HG02759 (cell line): ENCODE measurements around the gene C12orf43.

ENCODE experiments used
- ATAC-seq: cut with Tn5 transposase; IDR thresholded peaks from one replicate; pipeline ENCODE4 v1.9.1; 2021; ENCODE audit warnings: mild to moderate bottlenecking, moderate library complexity; ENCODE audit not compliant: unreplicated experiment

The C12orf43 gene

GRCh38 chr12:121000530-121000929 is 15.8 kb downstream of the C12orf43 start:
- ATAC-seq = no peak

GRCh38 chr12:120999191-121000120 is 16.8 kb downstream of the C12orf43 start:
- no peak for ATAC-seq

DNA sequence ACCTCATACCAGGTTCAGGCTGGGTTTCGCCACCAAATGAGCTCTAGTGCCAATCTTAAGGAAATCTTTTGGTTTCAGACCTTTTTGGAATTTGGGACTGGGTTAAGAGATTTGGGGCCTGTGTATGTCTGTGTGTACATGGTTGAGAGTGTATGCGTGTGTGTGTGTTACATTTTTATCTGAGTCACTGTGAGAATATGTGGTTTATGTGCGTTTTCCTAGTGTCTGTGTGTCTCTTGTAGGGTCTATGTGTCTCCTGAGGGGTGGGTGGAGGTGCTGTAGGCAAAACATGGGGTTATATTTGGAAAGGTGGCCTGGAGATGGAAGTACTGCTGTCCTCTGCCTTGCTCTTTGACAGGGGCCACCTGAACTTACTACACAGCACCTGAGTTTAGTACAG is 17.9 kb downstream of the C12orf43 start:
- no peak for ATAC-seq

DNA sequence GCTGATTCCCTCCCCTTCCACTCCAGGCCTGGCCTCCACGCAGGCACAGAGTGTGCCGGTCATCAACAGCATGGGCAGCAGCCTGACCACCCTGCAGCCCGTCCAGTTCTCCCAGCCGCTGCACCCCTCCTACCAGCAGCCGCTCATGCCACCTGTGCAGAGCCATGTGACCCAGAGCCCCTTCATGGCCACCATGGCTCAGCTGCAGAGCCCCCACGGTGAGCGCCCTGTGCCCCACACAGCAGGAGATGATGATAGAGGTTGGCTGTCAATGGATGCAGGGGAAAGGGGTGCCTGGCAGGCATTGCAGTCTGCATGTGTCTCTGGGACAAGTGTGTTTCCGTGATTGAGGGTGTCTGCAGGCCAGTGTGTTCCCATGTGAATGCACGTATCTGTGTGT is 18.8 kb downstream of the C12orf43 start:
- ATAC-seq = no peak

DNA sequence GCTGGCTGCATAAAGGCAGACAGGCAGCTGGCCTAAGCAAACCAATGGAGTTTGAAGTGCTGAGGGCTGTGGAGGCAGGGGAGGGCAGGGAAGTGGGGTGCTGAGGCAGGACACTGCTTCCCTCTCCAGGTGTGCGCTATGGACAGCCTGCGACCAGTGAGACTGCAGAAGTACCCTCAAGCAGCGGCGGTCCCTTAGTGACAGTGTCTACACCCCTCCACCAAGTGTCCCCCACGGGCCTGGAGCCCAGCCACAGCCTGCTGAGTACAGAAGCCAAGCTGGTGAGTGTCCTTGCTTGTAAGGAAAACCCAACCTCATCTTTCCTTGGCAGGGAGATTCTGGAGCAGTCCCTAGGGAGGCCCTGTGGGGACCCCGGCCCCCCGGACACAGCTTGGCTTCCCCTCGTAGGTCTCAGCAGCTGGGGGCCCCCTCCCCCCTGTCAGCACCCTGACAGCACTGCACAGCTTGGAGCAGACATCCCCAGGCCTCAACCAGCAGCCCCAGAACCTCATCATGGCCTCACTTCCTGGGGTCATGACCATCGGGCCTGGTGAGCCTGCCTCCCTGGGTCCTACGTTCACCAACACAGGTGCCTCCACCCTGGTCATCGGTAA is 20.0 kb downstream of the C12orf43 start:
- ATAC-seq = no peak

DNA sequence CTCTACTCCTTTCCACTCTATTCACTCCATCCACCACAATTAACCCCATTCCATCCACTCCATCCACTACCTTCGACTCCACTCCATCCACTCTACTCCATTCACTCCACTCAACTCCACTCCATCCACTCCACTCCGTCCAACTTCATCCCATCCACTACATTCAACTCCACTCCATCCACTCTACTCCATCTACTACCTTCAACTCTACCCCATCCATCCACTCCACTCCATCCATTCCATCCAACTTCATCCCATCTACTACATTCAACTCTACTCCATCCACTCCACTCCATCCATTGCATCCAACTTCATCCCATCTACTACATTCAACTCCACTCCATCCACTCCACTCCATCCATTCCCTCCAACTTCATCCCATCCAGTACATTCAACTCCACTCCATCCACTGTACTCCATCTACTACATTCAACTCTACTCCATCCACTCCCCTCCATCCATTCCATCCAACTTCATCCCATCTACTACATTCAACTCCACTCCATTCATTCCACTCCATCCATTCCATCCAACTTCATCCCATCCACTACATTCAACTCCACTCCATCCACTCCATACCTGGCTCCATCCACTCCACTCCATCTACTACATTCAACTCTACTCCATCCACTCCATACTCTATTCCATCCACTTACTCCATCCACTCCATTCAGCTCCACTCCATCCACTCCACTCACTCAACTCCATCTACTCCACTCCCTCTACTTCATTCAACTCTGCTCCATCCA is 21.5 kb downstream of the C12orf43 start:
- ATAC-seq = no peak

- ATAC-seq = no peak
Measured at GRCh38 chr12:120994059-120994458, 22.2 kb downstream of the C12orf43 start.

DNA sequence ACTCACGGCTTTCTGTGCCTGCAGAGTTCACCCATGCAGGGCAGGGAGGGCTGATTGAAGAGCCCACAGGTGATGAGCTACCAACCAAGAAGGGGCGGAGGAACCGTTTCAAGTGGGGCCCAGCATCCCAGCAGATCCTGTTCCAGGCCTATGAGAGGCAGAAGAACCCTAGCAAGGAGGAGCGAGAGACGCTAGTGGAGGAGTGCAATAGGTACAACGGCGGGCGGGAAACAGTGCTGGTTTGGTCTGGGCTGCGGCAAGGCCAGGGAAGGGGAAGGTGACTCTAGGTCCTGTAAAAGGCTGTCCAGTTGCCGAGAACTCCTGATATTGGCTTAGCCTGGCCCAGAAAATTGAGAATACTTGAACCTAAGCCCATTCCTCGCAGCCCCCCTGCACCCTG is 22.8 kb downstream of the C12orf43 start:
- no peak for ATAC-seq

GRCh38 chr12:120992989-120993388 is 23.3 kb downstream of the C12orf43 start:
- ATAC-seq = no peak

- ATAC-seq = no peak
Measured at GRCh38 chr12:120991965-120992364, 24.3 kb downstream of the C12orf43 start.

DNA sequence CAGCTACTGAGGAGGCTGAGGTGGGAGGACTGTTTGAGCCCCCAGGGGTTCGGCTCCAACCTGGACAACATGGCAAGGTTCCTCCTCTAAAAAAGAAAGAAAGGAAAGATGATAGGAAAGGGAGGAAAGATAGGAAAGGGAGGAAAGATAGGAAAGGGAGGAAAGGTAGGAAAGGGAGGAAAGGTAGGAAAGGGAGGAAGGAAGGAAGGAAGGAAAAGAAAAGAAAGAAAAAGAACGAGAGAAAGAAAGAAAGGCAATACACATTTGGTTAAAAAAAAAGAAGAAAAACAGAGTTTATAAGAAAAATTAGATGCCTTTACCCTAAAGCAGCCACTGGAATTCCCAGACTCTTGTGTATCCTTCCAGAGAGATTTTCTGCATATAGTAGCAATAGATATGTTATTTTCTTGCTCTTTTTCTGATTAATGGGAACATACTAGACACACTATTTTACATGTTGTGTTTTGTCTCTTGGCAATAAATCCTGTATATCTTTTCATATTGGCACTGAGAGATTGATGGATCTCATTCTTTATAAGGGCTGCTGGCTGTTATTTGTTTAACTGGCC is 25.7 kb downstream of the C12orf43 start:
- no peak for ATAC-seq

DNA sequence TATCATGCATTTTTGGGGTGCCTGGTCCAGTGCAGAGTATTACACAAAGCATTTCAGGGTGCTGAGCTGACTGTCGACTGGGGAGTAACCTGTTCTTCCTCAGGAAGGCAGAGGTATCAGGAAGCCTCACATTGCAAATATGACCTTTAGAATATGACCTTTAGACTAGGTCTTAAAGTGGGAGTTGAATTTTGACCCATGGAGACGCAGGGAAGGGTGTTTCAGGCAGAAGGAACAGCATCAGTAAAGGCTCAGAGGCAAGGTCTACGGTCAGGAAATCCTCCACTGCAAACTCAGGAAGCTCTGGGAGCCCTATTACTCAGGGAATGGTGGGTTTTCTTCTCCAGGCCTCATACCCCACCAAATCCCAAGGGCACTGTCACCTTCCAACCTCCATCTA is 26.6 kb downstream of the C12orf43 start:
- ATAC-seq = no peak

DNA sequence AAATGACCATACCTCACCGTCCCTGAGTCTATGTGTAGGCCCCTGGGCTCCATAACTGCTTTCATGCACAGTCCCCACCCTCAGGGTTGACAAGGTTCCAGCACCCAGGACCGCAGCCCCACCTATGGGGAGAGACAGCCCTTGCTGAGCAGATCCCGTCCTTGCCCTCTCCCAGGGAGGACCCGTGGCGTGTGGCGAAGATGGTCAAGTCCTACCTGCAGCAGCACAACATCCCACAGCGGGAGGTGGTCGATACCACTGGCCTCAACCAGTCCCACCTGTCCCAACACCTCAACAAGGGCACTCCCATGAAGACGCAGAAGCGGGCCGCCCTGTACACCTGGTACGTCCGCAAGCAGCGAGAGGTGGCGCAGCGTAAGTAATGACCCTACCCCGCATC is 27.6 kb downstream of the C12orf43 start:
- ATAC-seq = no peak

- no peak for ATAC-seq
Measured at GRCh38 chr12:120988234-120988633, 28.1 kb downstream of the C12orf43 start.

GRCh38 chr12:120984351-120984898 is 31.9 kb downstream of the C12orf43 start:
- ATAC-seq = no peak

GRCh38 chr12:120983759-120984158 is 32.5 kb downstream of the C12orf43 start:
- ATAC-seq = no peak

DNA sequence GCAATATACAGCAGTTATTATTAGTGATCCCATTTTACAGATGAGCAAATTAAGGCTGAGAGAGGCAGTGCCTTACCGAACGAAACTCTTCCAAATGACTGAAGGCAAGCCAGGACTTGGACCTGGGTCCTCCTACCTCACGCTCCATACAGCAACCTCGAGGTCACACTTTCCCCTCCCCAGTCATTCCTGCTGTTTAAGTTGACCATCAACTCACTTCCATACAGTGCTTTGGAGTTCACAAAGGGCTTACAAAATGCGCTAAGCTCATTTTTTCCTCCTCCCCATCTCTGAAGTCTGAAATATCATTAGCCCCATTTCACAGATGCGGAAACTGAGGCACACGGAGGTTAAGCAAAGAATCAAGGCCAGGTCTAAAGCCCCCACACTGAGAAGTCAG is 33.6 kb downstream of the C12orf43 start:
- ATAC-seq = no peak

DNA sequence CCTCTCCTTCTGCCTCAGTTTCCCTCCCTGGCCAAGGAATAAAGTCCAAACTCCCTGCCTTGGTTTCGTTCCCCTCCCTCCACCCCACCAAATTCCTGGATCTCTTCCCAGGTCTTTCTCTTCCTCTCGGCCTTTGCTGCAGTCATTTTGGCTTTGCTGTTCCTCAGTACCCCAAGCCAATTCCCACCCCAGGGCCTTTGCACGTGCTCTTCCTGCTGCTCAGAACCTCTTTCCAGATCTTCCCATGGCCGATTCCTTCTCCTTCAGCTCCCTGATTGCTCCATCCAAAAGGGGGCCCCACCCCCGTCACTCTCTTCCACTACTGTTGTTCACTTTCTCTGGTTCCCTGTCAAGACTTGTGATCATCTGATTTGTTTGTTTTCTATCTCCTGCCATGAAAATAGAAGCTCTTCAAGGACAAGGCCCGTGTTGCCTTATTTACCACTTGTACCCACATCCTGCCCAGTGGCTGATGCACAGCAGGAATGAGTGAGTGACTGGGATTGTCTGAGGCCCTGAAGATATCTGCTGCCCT is 34.8 kb downstream of the C12orf43 start:
- ATAC-seq = no peak

DNA sequence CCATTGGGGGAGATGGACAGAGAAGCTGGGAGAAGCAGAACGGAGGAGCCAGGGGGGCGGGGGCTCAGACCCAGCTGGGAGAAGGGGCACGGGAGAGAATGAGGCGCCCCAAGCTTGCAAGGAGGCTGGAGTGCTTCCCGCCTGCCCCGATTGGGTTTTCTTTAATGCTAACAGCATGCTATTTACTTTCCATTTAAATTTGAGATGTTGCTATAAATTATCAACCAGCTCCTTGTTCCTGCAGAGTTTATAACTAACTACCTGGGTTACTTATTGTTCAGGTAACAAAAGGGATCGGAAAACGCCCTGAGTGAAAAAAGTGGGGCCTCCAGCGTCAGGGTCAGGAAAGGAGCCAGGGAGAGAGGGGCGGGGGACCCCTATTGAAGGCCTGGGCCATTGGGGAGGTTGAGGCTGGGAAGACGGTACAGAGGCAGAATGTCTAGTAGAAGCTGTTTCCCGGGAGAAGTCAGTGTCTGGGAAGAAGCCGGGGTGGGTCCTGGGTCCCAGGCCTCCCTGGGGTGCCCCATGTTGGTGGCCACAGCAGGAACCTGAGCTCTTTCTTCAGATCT is 35.4 kb downstream of the C12orf43 start:
- no peak for ATAC-seq
